EH (cell line): ENCODE data around the gene SLTM.
"Not testable (repeated sequence)": the region's sequence is repeated elsewhere in the genome, so short reads cannot be mapped to it uniquely, and the experiment has no call there.

Source experiments
- DNase-seq: peaks from one replicate; pipeline ENCODE4 v3.0.0-alpha.2; 2015; ENCODE audit warnings: low read depth

SLTM gene

DNA sequence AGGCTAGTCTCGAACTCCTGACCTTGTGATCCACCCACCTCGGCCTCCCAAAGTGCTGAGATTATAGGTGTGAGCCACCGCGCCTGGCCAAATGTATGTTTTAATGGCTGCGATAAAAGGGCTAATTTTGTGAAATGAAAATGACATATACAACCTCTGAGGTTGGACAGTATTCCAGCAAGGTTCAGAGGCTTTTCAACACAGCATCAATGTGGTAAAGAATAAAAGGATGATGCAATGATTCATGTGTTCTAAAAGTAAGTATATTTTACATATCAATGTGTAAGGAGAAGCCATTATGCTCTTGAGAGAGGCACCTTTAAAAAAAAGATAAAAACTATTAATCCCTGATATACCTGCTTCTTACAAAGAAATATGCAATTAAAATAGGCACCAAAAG is 6.7 kb downstream of the SLTM start:
- no peak for DNase-seq

DNA sequence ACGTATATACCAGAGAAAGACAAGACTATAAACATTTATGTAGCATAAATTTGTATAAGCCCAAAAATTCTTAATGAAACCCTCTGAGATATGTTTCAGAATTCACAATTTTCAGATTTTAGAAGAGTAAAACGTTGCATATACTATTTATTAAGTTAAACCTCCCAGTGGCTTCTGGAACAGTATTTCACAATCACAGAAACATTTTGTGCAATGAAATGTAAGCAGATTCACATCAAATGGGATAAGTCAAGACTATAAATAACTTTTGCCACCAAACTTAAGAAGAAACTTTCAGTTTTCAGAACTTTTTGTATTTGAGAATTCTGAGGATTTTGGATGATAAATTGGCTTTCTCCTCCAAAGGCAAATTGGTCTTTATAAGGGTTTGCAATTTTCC is 9.2 kb downstream of the SLTM start:
- peak; percentile 62 for DNase-seq

DNA sequence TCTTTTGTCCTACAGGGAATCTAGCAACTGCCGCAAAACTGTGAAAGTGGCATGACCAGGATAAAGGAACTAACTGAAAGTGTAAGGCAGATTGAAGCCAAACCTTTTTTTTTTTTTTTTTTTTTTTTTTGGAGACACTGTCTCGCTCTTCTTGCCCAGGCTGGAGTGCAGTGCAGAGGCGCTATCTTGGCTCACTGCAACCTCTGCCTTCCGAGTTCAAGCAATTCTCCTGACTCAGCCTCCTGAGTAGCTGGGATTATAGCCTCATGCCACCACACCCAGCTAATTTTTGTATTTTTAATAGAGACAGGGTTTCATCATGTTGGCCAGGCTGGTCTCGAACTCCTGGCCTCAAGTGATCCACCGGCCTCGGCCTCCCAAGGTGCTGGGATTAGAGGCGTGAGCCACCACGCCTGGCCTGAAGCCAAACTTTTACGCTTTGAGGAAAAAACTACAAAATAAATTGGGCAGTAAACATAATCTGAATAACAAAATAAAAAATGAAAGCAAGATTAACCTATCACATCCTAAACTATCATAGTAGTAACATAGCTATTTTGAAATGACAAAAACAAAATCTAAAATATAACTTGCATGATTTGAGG is 9.7 kb downstream of the SLTM start:
- no peak for DNase-seq

DNA sequence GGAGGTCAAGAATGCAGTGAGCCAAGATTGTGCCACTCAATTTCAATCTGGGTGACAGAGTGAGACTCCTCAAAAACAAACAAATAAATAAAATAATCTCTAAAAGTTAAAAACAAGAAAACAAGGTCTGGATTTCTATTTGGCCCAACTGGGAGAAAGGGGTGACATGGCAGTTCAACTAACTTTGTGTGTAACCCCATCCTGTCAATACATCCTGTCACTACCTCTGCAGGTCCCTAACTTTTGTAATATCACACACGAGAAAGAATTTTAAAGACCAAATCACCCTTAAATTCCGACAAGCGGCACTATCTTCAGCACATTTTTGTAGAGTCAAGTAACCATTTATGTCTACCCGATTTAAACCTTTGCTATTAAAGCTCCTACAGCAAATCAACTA is 10.2 kb downstream of the SLTM start:
- DNase-seq, result no peak

DNA sequence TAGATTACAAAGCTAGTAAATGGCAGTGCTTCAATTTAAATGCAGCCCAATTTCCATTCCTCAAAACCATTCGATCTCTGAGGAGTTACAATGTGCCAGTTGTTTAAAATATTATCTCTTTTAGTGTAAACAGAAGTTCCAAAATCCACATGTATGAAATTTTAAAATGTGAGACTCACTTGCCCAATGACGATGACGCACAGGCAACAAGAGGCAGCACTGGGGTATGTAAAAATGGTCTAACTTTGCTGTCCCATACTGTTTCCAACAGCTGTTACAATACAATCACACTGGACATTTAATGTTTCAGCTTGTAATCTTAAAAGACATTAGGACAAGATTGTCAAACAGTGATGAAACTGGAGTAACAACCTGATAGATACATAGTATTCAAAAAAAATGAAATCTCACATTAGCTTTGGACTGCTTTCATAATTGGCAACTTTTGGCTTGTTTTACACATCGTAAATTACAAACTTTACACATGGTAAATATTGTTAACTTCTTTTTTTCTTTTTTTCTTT is 12.2 kb downstream of the SLTM start:
- DNase-seq, result no peak

DNA sequence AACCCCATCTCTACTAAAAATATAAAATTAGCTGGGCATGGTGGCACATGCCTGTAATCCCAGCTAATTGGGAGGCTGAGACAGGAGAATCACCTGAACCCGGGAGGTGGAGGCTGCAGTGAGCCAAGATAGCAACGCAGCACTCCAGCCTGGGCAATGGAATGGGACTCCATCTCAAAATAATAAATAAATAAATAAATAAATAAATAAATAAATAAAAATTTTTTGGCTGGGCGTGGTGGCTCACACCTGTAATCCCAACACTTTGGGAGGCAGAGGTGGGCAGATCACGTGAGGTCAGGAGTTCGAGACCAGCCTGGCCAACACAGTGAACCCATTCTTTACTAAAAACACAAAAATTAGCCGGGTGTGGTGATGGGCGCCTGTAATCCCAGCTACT is 13.0 kb downstream of the SLTM start:
- DNase-seq, result not testable (repeated sequence)

DNA sequence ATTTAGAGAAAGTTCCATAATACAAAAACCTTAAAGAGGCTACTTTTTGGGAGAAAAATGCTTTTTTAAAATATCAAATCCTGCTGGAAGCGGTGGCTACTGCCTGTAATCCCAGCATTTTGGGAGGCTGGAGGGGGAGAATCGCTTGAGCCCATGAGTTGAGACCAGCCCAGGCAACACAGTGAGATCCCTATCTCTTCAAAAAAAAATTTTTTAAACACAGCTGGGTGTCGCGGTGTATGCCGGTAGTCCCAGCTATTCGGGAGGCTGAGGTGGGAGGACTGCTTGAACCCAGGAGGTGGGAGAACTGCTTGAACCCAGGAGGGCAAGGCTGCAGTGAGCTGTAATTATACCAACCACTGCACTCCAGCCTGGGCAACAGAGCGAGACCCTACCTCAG is 14.2 kb downstream of the SLTM start:
- no peak for DNase-seq

DNA sequence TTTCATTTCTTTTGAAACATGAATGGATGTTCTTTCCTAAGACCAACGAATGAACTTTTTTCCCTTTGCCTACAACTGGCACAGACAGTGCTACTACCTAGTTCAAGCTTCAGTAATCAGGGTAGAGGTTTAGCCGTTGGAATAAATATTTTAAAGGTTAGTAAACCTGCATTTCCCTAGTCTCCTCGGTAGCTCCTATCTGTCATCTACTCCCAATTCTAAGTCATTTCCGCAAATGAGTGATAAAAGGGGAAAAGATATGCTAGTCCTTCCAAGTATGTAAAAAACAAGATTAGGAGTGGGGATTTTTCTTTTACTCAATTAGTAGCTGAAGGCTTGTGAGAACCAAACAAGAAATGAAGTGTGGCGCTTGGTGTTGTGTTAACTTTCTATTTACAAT is 15.2 kb downstream of the SLTM start:
- DNase-seq, result peak; percentile 50

DNA sequence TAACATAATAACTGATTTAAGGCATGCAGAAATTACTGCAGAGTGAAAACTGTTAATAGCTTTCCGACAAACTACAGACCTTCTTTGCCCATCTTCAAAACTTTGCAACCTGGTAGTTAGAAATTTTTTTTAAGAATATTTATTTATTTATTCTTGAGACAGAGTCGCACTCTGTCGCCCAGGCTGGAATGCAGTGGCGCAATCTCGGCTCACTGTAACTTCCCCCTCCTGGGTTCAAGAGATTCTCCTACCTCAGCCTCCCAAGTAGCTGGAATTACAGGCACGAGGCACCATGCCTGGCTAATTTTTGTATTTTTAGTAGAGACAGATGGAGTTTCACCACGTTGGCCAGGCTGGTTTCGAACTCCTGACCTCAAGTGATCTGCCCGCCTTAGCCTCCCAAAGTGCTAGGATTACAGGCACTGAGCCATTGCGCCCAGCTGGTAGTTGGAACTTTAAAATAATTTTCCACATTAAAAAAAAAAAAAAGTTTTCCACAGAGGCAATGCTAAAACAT is 15.8 kb downstream of the SLTM start:
- DNase-seq, result not testable (repeated sequence)

DNA sequence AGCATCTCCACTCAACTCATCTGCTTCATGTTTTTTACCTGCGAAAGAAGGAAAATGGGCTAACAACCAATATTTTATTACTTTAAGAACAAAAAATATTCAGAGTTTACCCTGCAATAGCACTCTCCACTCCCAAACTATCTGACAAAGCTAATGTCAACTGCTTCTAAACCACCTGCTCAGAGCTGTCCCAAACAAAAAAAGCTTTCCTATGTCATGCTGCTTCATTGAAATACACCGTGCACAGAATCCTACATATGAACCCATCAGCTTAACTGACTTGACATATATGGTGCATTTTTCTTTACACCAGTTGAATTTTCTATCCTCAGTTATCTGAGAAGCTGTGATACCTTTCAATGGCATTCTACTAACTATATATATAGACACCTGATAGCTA is 16.5 kb downstream of the SLTM start:
- DNase-seq, result no peak

DNA sequence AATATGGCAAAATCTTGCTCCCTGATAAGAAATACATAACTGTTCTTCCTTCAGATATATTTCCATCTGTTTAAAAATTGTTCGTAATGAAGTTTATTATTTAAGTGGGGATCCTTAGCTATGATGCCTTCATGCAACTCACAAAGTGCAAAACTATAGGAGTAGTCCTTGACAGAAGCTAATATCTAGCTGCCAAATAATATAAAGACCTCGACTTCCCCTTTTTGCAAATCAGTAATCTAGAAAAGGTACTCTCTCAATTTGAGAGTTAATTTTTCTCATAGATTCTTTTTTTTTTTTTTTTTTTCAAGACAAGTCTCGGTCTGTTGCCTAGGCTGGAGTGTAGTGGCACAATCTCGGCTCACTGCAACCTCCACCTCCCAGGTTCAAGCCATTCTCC is 23.0 kb downstream of the SLTM start:
- no peak for DNase-seq

DNA sequence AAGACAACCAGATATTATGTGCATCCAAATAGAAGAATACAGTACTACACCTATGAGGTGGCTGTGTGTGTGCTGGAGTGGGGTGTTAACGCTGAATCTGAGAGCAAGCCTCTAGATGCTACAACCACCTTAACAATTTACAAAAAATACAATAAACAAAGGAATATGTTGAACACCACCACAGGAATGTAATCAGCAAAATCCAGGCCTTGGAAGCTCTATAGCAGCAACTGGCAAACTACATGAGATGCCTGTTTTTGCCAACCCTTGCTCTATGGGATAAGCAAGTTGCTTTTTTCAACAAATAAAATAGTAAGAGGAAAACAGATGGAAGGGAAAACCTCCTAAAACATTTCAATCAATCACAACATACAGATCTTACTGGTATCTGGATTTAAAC is 23.9 kb downstream of the SLTM start:
- peak; percentile 18 for DNase-seq

DNA sequence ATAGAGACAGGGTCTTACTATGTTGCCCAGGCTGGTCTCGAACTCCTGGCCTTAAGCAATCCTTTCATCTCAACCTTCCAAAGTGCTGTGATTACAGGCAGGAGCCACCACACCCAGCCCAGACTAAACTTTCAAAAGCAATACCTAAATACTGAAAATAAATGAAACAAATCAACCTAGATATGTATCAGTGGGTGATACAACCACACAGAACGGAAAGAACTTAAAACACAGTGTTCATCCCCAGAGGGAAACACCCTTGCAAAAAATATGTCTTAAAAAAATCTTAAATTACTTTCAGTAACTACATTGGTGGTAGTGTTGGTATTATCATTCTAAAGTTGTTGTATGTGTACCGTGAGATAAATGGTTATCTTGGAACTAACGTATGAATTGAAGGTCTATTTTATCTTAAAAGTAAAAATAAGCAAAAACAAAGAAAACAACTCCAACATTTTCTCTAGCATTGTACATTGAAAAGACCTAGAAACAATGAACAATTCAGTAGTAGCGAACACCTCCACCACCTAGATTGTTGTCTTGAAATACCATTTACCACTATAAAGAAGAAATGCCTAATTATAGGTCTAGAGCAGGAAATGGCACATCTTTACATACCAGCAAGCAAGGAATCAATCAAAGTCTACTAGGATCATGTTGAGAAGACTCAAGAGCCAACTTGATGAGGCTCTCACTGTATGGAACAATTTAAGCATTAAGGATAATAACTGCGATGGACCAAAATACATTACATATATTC is 24.7 kb downstream of the SLTM start:
- DNase-seq, result no peak

DNA sequence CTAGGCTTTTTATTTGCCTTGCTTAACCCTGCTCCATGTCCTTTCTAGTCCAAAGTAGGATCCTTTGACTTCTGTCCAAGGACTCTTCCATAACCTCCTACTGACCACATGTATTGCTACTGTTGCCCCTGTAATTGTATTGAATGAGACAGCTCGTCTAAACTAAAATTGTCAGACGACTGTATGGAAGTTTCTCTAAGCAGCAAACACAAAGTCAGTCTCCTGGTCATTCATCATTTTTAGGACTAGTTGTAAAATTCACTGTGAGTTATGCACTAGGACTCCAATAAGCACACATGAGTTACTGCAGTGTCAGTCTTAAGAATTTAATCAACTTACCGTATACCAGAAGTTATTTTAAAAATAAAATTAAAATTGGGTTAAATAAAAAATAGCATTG is 32.8 kb downstream of the SLTM start:
- DNase-seq, result no peak

DNA sequence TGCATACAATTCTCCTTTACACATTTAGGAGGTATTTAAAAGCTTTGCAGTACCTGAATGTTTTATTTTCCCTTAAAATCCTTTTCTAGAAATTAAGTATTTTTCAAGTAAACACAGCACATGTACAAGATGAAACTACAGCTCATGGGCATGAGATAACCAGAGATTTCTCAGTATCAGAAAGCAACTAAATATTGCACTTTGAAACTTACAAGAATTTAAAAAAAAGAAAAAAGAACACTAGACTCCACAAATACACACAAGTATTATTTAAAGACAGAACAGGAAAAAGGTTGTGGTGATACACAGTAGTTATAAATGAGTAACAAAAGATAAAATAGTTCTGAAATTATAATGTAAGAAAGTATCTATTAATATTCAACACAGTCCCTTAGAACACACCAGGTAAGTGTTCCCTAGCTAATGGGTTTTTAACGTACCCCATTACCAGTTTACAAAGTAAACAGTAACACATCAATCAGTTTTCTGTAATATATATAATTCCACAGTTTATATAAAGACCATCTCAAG is 35.3 kb downstream of the SLTM start:
- DNase-seq, result no peak

DNA sequence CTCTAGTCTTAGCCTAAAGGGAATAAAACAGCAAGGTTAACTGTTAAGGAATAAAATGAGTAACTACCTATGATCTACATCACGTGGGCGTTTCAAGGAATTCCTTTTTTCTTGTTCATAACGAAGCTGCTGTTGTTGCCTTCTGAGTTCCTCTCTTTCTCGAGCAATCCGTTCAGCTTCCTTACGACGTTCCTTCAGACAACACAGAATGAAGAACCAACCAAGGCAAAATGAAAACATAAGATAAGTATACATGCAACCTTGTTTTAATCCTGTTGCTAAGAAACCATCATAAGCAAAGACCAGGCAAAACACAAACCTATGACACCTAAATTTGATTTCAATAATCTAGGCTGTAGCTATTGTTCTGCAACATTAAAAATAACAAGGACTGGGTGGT is 44.1 kb downstream of the SLTM start:
- DNase-seq, result no peak

DNA sequence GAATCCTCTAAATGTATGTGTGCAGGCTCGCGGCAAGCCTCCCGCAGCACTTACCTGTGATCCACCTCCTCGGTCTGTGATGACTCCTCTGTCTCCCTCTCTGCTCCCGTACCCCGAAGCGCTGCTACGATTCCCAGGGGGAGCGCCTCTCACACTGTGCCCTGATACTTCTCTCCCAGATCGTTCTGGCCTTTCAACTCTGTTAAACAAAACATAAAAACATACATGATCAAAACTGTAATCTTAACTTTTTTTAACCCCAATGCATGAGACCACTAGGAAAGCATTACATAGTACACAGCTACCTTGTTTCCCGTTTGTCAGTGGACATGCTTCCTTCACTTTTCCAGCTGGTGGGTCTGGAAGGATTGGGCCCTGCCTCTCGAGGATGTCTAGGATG is 46.6 kb downstream of the SLTM start:
- DNase-seq, result no peak

DNA sequence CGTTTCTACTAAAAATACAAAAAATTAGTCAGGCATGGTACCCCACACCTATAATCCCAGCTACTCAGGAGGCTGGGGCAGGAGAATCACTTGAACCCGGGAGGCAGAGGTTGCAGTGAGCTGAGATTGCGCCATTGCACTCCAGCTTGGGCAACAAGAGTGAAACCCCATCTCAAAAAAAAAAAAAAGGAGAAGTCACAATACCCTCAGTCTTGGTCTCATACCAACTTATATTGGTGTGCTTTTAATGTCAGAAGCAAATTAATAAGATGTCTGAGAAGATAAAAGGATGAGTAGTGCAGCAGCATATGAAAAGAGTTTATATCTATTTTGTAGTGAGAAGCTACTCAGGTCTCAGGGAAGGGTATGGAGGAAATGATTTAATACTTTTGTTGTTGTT is 49.6 kb downstream of the SLTM start:
- DNase-seq, result not testable (repeated sequence)

DNA sequence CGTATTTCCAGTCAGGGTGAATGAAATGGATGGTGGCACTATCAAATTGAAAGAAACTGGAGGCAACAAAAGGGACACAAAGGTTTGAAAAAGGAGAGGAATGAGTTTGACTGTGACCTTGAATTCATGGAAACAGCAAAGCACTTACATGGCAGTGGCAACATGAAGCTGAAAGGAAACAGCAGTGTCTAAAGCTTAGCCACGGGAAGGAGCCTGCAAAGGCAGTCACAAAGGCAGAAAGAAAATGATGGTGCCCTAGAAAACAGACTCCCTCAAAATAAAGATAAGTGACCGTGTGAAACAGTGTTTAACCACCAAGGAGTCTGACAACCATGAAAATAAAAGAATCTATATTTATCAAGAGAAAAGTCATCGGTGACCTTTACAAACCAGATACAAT is 51.2 kb downstream of the SLTM start:
- DNase-seq, result no peak

DNA sequence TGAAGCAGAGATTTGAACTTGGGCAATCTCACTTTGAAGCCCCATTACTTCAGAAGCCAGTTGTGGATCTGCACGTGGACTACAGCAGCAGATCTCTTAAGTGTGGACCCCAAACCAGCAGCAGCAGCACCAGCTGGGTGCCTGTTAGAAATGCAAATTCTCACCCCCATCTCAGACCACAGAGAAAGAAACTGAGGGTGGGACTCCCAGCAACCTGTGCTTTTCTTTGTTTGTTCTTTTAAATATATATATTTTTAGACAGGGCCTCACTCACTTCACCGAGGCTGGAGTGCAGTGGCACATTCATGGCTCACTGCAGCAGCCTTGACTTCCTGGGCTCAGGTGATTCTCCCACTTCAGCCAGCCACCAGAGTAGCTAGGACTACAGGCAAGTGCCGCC is 53.2 kb downstream of the SLTM start:
- DNase-seq, result no peak

DNA sequence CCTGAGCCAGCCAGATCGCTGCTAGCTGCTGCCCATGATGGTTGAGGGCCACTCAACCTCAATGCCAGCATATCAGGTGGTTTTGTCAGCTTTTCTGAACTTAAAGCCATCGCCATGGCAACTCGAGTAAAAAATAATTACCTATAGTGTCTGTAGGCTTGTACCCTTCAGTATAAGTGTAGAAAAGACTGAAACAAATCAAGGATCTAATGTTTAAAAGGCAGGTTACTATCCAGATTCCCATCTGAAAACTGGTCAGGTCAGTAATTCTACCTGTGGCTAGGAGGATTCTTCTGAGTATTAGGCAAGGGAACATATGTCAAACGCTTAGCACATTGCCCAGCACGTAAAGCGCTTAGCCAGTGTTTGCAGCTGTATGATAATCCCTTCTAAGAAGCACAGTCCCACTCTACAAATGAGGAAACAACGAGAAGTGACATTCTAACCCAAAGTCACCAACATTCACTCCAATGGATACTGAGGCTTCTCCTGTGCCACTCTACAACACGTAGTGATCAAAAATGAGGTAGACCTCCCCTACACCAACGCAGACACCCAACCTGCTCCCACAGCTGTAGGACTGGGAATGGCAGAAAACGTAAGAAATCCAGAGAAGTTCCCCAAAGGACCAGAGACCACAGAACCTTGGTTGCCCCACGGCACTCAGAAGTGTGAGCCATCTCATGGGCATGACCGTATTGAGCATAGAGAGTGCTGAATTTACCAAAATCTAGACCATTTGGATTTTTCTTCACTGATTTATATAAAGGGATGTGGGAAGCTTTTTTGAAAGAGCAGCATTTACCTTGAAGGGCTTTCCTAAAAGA is 55.3 kb downstream of the SLTM start:
- DNase-seq, result no peak

DNA sequence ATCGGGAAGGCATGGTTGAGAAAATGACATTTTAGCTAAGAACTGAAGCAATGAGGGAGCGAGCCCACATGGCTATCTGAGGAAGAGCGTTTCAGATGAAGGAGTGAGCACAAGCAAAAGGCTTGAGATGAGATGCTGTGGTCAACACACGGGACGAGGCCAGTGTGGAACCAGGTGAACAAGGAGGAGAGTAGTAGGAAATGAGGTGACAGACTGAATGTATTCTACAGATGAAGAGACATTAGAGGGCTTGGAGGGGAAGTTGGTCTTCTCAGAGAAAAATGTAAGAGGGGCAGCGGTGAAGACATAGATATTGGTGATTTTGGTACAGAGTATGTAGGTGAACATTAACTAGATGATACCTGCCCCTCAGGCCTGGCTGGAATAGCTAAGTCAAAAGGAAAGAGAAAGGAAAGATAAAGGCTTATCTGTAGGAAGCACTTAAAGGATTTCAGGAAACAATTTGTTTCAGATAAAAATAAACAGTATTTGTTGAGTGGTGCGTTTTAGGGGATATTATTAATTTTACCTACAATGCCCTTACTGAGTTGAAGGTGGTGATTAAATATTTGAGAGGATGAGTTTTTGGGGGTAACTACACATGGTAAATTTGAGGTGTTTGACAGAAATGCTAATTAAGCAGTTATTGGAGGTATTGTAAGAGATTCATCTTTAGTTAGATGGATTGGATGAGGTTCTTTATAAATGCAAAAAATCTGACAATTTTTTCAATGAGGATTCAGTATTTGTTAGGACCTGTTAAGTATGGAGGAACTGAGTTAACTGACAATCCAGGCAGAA is 57.0 kb downstream of the SLTM start:
- no peak for DNase-seq
